Lower leg skin (tissue), 3 donors: ENCODE results near the gene PPTC7.

Source experiments
- CTCF ChIP-seq, 3 donors: fragments of 450-650 bp; IDR thresholded peaks; one replicate each; pipeline ENCODE4 v1.5.1; 2016; ENCODE audit warnings: antibody characterized with exemption in 3 of 3, mild to moderate bottlenecking in 3 of 3, moderate library complexity in 2 of 3
- POLR2A ChIP-seq, 2 donors: fragments of 450-650 bp; IDR thresholded peaks; one replicate each; pipeline ENCODE4 v1.6.1; 2016 to 2017; ENCODE audit warnings: antibody characterized with exemption in 2 of 2, mild to moderate bottlenecking in 1 of 2, moderate library complexity in 1 of 2

GRCh38 chr12:110600254-110600653 is 17.1 kb upstream of the PPTC7 start:
- no peak for TF ChIP-seq POLR2A (IDR thresholded peaks at IDR 0.05)
- no peak for TF ChIP-seq CTCF (IDR thresholded peaks at IDR 0.05)
